GM12872 (cell line): ENCODE data around the gene SIGLEC7.

Source experiments
- TF ChIP-seq, protein P1 (sequence below): IDR thresholded peaks from 3 replicates; pipeline ENCODE4 v1.5.1; 2011; ENCODE audit warnings: low read depth, mild to moderate bottlenecking, low read length, moderate library complexity; ENCODE audit not compliant: insufficient read depth

SIGLEC7 gene

GRCh38 chr19:51142119-51142518, at the start of gene SIGLEC7:
Gene SIGLEC7 (plus strand): TSS chr19:51142301. CDS start chr19:51142370, 69 bp downstream.
- TF ChIP-seq, protein P1, sequence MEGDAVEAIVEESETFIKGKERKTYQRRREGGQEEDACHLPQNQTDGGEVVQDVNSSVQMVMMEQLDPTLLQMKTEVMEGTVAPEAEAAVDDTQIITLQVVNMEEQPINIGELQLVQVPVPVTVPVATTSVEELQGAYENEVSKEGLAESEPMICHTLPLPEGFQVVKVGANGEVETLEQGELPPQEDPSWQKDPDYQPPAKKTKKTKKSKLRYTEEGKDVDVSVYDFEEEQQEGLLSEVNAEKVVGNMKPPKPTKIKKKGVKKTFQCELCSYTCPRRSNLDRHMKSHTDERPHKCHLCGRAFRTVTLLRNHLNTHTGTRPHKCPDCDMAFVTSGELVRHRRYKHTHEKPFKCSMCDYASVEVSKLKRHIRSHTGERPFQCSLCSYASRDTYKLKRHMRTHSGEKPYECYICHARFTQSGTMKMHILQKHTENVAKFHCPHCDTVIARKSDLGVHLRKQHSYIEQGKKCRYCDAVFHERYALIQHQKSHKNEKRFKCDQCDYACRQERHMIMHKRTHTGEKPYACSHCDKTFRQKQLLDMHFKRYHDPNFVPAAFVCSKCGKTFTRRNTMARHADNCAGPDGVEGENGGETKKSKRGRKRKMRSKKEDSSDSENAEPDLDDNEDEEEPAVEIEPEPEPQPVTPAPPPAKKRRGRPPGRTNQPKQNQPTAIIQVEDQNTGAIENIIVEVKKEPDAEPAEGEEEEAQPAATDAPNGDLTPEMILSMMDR = no peak

DNA sequence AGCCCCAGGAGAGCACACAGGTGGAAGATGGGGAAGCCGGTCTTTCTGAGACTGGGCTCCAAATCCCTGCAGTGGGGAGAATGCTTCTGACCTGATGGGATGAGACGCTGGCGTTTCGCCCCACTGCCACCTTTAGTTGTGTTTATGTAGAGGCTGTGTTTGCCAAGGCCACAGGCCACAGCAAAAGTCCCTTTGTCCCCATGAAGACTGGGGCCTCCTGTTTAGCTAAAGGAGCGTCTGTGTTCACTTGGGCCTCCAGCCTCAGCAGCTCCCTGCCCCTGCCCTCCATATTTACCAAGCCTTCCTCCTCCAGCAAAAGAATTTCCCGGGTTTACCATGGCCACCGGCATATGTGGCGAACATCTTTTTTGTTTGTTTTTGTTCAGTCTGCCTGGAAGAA, 49.0 kb upstream of the SIGLEC7 start:
- TF ChIP-seq, protein P1 = no peak

GRCh38 chr19:51093510-51094345, 48.4 kb upstream of the SIGLEC7 start:
- TF ChIP-seq, protein P1 = no peak

GRCh38 chr19:51094696-51095279, 47.3 kb upstream of the SIGLEC7 start:
- TF ChIP-seq, protein P1 = peak; percentile 75

- TF ChIP-seq, protein P1 = peak; percentile 34; the same call in 2 of the 3 replicates
Measured at GRCh38 chr19:51096473-51097165, 45.5 kb upstream of the SIGLEC7 start.

GRCh38 chr19:51097166-51097738, 44.8 kb upstream of the SIGLEC7 start:
- TF ChIP-seq, protein P1 = peak; percentile 86

DNA sequence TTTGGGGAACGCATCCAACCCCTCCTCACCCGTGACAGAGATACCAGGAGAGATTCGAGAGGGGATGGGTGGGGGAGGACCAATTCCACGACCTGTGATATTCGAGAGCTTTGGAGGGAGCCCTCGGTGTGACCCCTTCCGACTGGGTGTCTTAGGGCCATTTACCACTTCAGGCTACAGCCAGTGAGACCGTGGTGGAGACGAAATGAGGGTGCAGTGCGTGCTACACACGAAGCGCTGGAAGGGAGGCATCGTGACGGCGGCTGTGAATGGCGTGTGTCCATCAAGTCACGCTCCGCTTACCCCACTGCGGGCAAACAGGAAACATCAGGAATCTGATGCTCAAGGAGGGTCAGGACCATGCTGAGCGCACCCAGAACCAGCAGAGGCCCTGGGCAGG, 44.3 kb upstream of the SIGLEC7 start:
- TF ChIP-seq, protein P1 = no peak
